Sigmoid colon (tissue), 7 donors: ENCODE measurements around the gene ZNF680. TPM values are rescaled to one million over a fixed set of nuclear protein-coding genes. Genes with fewer than 3 reads are reported as not detected.

Source experiments
- DNase-seq: peaks from one replicate; pipeline ENCODE4 v3.0.0-alpha.2; 2019
- H3K27ac ChIP-seq, 4 donors: fragments of 200-600 bp; sonication (generic); one replicate each; pipeline ENCODE4 v1.5.1; 2016 to 2019; ENCODE audit warnings: mild to moderate bottlenecking in 1 of 4
- H3K27me3 ChIP-seq, 3 donors: fragments of 200-600 bp; sonication (generic); one replicate each; pipeline ENCODE4 v1.5.1; 2019; ENCODE audit warnings: mild to moderate bottlenecking in 1 of 3
- H3K36me3 ChIP-seq, 4 donors: fragments of 200-600 bp; sonication (generic); one replicate each; pipeline ENCODE4 v1.5.1; 2016 to 2019
- H3K4me1 ChIP-seq, 4 donors: fragments of 200-600 bp; sonication (generic); one replicate each; pipeline ENCODE4 v1.5.1; 2017 to 2019
- H3K4me3 ChIP-seq, 4 donors: fragments of 200-600 bp; sonication (generic); one replicate each; pipeline ENCODE4 v1.5.1; 2017 to 2019; ENCODE audit warnings: mild to moderate bottlenecking in 2 of 4, moderate library complexity in 1 of 4
- H3K9me3 ChIP-seq, 4 donors: fragments of 200-600 bp in 3 of 4; sonication (generic) in 3 of 4; one replicate each; pipeline versions ENCODE4 v1.5.1 to v1.6.1; 2013 to 2019
- EP300 ChIP-seq, 4 donors: sonication (generic); formaldehyde crosslinking; IDR thresholded peaks; one replicate each; pipeline ENCODE4 v1.6.1; 2017; ENCODE audit warnings: antibody characterized with exemption in 4 of 4
- POLR2A ChIP-seq, 2 donors: fragments of 450-650 bp; IDR thresholded peaks; one replicate each; pipeline ENCODE4 v1.6.1; 2016; ENCODE audit warnings: antibody characterized with exemption in 2 of 2, mild to moderate bottlenecking in 2 of 2, moderate library complexity in 2 of 2
- POLR2AphosphoS5 ChIP-seq, 4 donors: sonication (generic); formaldehyde crosslinking; IDR thresholded peaks; one replicate each; pipeline ENCODE4 v1.6.1; 2017; ENCODE audit warnings: antibody characterized with exemption in 4 of 4
- WGBS, 2 donors: extraction: QIAGEN DNeasy Blood & Tissue Kit; methylation state at CpG; one replicate each; pipeline ENCODE4 v1.1.7; 2013; 5-methylcytosine and 5-hydroxymethylcytosine counted together
- intact Hi-C: fragments of 100-400 bp; cut with DNase I; formaldehyde crosslinking; loops from one replicate; pipeline ENCODE4 v1.15.1; 2023
- polyA plus RNA-seq, 3 donors: library from polyadenylated mRNA; stranded (reverse); fragments of 200-250 nt; gene quantifications; one replicate each; pipeline ENCODE4 v1.2.3, GENCODE V29; 2013
- total RNA-seq, 4 donors: library from RNA; depleted of rRNA; stranded (reverse); fragments of >200 nt; gene quantifications; one replicate each; pipeline ENCODE4 v1.1.0, GENCODE V29; 2016
- TF ChIP-seq, protein P1 (sequence below), 4 experiments: fragments of 450-650 bp in 3 of 4; fragments of 200-600 bp in 1 of 4; IDR thresholded peaks; one replicate each; pipeline ENCODE4 v1.5.1; 2016 to 2019; ENCODE audit warnings: antibody characterized with exemption in 4 of 4, mild to moderate bottlenecking in 3 of 4, moderate library complexity in 2 of 4
- donor health status: healthy with polysubstance abuse.
- donor health status: Bipolar disorder and iron deficiency.
- donor health status: healthy.

The ZNF680 gene
- total and polyA plus RNA-seq, 7 donors, result 2.4 to 28.0 (median 9.8) TPM

- WGBS, 2 donors, result 84 to 89% methylated on average over 6 of the region's 6 CpGs
- DNase-seq, result no peak
Measured at GRCh38 chr7:64608116-64608910, 45.4 kb upstream of the ZNF680 start.

DNA sequence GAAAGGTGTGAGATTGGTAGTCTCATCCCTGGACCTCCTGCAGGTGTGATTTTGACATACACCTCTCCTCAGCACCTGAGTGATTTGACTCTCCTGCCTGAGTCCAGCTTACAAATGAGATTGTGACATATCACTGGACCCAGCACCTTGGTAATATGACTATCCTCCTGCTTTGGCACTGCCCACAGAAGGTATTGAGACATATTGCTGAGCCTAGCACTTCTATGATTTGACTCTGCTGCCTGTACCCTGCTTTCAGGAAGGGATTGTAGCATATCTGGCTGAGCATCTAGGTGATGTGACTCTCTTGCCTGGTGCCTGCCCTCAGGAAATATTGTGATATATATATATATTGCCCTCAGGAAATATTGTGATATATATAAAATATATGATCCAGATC is 43.5 kb upstream of the ZNF680 start:
- H3K9me3 ChIP-seq, result no peaks in the 10 kb centered on the region
- TF ChIP-seq POLR2AphosphoS5 (IDR thresholded peaks at IDR 0.05) (no peak), EP300 (IDR thresholded peaks at IDR 0.05) (no peak), POLR2A (IDR thresholded peaks at IDR 0.05) (no peak)
- TF ChIP-seq, protein P1, sequence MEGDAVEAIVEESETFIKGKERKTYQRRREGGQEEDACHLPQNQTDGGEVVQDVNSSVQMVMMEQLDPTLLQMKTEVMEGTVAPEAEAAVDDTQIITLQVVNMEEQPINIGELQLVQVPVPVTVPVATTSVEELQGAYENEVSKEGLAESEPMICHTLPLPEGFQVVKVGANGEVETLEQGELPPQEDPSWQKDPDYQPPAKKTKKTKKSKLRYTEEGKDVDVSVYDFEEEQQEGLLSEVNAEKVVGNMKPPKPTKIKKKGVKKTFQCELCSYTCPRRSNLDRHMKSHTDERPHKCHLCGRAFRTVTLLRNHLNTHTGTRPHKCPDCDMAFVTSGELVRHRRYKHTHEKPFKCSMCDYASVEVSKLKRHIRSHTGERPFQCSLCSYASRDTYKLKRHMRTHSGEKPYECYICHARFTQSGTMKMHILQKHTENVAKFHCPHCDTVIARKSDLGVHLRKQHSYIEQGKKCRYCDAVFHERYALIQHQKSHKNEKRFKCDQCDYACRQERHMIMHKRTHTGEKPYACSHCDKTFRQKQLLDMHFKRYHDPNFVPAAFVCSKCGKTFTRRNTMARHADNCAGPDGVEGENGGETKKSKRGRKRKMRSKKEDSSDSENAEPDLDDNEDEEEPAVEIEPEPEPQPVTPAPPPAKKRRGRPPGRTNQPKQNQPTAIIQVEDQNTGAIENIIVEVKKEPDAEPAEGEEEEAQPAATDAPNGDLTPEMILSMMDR (IDR thresholded peaks at IDR 0.05), result no peak
- no peaks in the 10 kb centered on the region for H3K27me3 ChIP-seq
- no peaks in the 10 kb centered on the region for H3K36me3 ChIP-seq
- intact Hi-C loops, result no loop called here
- H3K4me3 ChIP-seq, result no peak overlapping the region
- H3K27ac ChIP-seq, result no peak overlapping the region
- DNase-seq, result no peak
- no peaks in the 10 kb centered on the region for H3K4me1 ChIP-seq

More at GRCh38 chr7:64608116-64608910, 45.4 kb upstream of the ZNF680 start:
- TF ChIP-seq POLR2A (IDR thresholded peaks at IDR 0.05), result no peak
- TF ChIP-seq, protein P1 (IDR thresholded peaks at IDR 0.05), result no peak
- no peaks in the 10 kb centered on the region for H3K36me3 ChIP-seq
- H3K4me1 ChIP-seq, result no peaks in the 10 kb centered on the region
- no peaks in the 10 kb centered on the region for H3K9me3 ChIP-seq
- no peak overlapping the region for H3K27ac ChIP-seq
- no peaks in the 10 kb centered on the region for H3K27me3 ChIP-seq
- intact Hi-C loops, result no loop called here
- no peak overlapping the region for H3K4me3 ChIP-seq

GRCh38 chr7:64603271-64603670 is 40.4 kb upstream of the ZNF680 start:
- 91 to 92% methylated on average over 1 of the region's 1 CpG for WGBS, 2 donors
- Histone ChIP-seq H3K9me3 (no peaks in the 10 kb centered on the region), H3K4me3 (no peak overlapping the region), H3K36me3 (no peaks in the 10 kb centered on the region), H3K27me3 (no peaks in the 10 kb centered on the region), H3K4me1 (no peaks in the 10 kb centered on the region), H3K27ac (no peak overlapping the region)
- no peak for DNase-seq
- no peak for TF ChIP-seq POLR2A (IDR thresholded peaks at IDR 0.05)
- no peak for TF ChIP-seq POLR2AphosphoS5 (IDR thresholded peaks at IDR 0.05)
- TF ChIP-seq, protein P1 (IDR thresholded peaks at IDR 0.05), result no peak
- no peak for TF ChIP-seq EP300 (IDR thresholded peaks at IDR 0.05)
- intact Hi-C loops, result no loop called here

DNA sequence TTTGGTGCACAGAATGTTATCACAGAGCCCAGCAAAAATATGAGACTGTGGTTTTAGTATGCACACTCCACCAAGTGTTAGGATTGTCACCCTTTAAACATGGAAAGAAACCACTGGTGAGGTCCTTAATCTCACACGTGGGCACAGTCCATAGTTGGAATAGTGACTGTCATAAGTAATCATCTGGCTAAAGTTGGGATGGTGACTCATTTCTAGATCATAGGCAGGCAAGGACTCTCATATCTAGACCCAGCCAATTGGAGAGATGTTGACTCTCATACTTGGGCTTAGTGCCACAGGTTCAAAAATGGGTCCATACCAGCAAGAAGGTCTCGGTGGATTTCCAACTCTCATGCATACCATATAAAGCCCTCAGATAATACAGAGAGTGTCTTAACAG is 39.6 kb upstream of the ZNF680 start:
- WGBS, 2 donors, result 82 to 91% methylated on average over 2 of the region's 2 CpGs
- Histone ChIP-seq H3K36me3 (no peaks in the 10 kb centered on the region), H3K27ac (no peak overlapping the region), H3K27me3 (no peaks in the 10 kb centered on the region), H3K4me3 (no peak overlapping the region), H3K4me1 (no peaks in the 10 kb centered on the region), H3K9me3 (no peaks in the 10 kb centered on the region)
- intact Hi-C loops, result no loop called here
- TF ChIP-seq EP300 (IDR thresholded peaks at IDR 0.05) (no peak), POLR2AphosphoS5 (IDR thresholded peaks at IDR 0.05) (no peak), POLR2A (IDR thresholded peaks at IDR 0.05) (no peak)
- TF ChIP-seq, protein P1 (IDR thresholded peaks at IDR 0.05), result no peak
- DNase-seq, result no peak

- no peak for TF ChIP-seq POLR2A (IDR thresholded peaks at IDR 0.05)
- TF ChIP-seq, protein P1 (IDR thresholded peaks at IDR 0.05), result no peak
- TF ChIP-seq EP300 (IDR thresholded peaks at IDR 0.05), result no peak
- TF ChIP-seq POLR2AphosphoS5 (IDR thresholded peaks at IDR 0.05), result no peak
- no peaks in the 10 kb centered on the region for H3K4me1 ChIP-seq
- intact Hi-C loops, result no loop called here
- no peak overlapping the region for H3K27ac ChIP-seq
- no peaks in the 10 kb centered on the region for H3K27me3 ChIP-seq
- no peaks in the 10 kb centered on the region for H3K36me3 ChIP-seq
- no peaks in the 10 kb centered on the region for H3K9me3 ChIP-seq
- WGBS, 2 donors, result 83 to 87% methylated on average over 3 of the region's 3 CpGs
- DNase-seq, result no peak
- no peak overlapping the region for H3K4me3 ChIP-seq
Measured at GRCh38 chr7:64602086-64602485, 39.2 kb upstream of the ZNF680 start.
